Posterior cingulate gyrus (tissue), 11 donors: ENCODE measurements around the gene TMTC2.

Experiments
- DNase-seq, 10 donors: peaks; one replicate each; pipeline versions ENCODE4 v3.0.0 to v3.0.0-alpha.2; 2020 to 2021; ENCODE audit warnings: mixed read lengths in 3 of 10
- intact Hi-C: fragments of 100-400 bp; cut with DNase I; formaldehyde crosslinking; loops from one replicate; pipeline ENCODE4 v1.15.1; 2023

Gene TMTC2

GRCh38 chr12:82926630-82927029, 239.9 kb downstream of the TMTC2 start:
- DNase-seq = no peak
- intact Hi-C loops = no loop called here

DNA sequence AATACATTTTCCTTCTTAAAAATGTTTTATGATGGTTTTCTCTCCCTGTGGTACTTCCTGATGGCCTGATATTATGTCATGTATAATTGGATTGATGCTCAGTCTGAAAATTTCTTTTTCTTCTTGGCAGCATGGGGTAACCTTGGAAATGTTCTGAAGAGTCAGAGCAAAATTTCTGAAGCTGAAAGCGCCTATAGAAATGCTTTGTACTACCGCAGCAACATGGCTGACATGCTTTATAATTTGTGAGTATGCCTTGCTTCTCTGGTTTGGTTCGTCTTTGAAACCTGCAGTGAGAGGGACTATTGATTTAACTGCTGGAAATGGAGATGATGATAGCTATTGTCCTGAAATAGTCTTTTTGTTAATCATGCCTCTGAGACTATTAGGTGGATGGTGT, 243.6 kb downstream of the TMTC2 start:
- intact Hi-C loops = no loop called here
- no peak for DNase-seq

DNA sequence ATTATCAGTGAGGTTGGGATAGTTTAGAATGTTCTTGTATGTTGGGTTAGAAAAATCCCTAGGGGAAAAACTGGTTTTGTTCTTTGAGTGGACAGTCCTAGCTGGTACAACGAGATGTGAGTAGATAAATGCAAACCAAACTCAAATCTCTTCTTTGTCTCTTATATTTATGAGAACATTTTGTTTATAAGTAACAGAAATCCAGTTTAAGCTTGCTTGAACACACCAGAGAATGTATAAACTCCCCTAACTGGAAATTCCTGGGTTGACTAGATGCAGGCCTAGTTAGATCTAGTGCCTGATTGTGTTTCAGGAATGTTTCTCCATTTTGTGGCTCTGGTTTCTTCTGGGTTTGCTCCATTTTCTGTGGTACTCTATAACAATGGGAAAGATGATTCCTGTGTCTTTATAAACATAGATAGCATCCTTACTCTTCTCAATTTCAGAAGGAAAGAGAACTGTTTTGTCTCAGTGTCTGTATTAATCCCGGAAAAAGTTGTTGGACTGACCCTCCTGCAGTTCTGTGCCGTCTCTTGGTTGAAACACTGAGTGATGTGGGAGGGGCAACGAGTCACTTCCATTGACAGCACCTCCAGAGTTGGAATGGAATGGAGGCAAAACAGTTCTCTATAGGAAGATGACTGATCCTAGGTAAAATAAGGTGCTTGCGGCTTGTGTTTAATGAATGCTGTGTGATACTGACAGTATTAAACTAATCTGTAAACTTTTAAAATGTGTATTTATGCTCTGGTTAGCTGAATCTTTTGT, 244.8 kb downstream of the TMTC2 start:
- no peak for DNase-seq
- intact Hi-C loops = no loop called here

DNA sequence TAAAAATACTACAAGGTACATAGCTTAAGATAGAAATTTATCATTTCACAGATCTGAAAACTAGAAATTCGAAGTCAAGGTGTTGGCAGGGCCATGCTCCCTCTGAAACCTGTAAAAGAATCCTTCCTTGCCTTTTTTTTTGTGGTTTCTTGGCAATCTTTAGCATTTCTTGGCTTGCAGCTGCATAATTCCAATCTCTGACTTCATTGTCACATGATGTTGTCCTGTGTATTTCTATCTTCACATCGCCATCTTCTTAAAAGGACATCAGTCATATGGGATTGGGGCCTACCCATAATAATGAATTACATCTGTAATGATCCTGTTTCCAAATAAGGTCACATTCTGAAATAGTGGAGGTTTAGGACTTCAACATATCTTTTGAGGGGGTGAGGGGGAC, 250.4 kb downstream of the TMTC2 start:
- DNase-seq = no peak
- intact Hi-C loops = no loop called here

DNA sequence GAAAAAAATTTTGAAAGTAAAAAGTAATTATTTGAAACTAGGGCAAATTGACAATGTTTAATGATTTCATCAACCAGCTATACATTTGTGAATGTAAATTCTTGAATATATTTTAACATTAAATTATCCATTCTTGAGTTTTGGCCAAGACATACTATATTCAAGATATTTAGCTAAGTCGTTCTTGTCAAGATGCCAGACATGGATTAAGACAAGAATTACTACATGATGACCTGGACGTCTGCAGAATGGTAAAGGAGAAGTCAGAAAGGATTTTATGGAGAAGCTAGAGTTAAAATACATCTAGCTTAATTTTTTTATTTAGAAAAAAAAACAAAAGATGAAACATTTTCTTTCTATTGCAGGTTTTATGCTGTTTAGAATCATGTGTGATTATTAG, 255.8 kb downstream of the TMTC2 start:
- intact Hi-C loops = no loop called here
- no peak for DNase-seq

- intact Hi-C loops = no loop called here
- no peak for DNase-seq
Observed at GRCh38 chr12:82942991-82943401, 256.3 kb downstream of the TMTC2 start.

DNA sequence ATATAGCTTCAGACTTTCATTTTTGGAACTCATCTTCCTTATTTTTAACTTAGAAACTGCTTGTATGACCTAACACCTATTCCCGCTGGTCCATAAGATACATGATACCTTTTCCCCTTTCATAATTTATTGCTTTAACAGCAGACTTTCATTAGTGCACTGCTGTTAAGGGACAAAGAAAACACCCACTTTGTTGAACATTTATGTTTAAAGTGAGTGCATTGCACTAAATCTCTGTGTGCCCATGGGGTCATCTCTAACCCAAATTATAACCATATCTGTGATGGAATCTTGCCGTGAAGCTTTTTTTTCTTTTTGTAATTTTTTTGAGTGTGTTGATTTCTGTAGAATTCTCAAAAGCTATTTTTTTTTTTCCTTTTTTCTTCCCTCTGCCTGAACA, 261.8 kb downstream of the TMTC2 start:
- intact Hi-C loops = no loop called here
- no peak for DNase-seq

GRCh38 chr12:82950356-82950755, 263.6 kb downstream of the TMTC2 start:
- intact Hi-C loops = no loop called here
- no peak for DNase-seq

GRCh38 chr12:82952946-82953345, 266.2 kb downstream of the TMTC2 start:
- DNase-seq = no peak
- intact Hi-C loops = no loop called here

GRCh38 chr12:82953397-82953796, 266.7 kb downstream of the TMTC2 start:
- DNase-seq = no peak
- intact Hi-C loops = no loop called here

DNA sequence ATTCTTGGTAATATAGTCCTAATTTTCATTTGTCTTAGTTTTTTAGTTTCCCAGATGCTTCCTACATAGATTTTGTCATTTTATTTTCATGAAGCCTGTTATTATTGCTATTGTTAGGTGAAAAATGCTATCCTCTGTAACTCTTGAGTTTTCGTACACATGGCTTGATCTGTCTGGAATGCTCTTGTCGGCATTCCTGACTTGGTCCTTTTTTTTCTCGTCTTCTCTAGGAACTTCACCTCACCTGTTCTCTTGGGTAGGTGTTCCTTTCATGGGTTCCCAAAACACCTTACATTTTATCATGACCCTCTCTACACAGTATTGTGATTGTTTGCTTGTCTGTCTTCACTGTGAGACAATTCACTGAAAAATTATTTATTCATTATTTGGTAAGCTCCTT, 267.4 kb downstream of the TMTC2 start:
- intact Hi-C loops = no loop called here
- no peak for DNase-seq

DNA sequence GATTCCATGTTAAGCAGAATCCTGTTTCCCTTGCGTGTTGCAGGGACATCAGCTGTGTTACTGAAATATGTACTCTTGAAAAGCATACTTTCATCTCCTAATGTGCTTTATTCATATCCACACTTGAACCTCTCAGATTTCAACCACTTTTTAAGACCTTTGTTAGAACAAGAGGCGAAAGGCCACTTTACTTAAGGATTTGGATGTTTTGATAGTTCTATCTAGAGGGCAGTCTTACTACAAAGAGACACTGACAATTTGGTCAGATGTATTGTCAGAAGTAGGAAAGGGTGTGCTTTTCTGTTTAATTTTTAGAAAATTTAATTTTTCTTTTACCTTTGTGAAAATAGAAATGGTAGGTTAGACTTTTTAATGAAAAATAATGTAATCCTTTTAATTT, 267.9 kb downstream of the TMTC2 start:
- no peak for DNase-seq

GRCh38 chr12:82955043-82955442, 268.3 kb downstream of the TMTC2 start:
- DNase-seq = no peak
- intact Hi-C loops = no loop called here

More for the DNA sequence above, 267.9 kb downstream of the TMTC2 start:
- intact Hi-C loops = no loop called here

GRCh38 chr12:82958966-82959365, 272.3 kb downstream of the TMTC2 start:
- intact Hi-C loops = no loop called here

DNA sequence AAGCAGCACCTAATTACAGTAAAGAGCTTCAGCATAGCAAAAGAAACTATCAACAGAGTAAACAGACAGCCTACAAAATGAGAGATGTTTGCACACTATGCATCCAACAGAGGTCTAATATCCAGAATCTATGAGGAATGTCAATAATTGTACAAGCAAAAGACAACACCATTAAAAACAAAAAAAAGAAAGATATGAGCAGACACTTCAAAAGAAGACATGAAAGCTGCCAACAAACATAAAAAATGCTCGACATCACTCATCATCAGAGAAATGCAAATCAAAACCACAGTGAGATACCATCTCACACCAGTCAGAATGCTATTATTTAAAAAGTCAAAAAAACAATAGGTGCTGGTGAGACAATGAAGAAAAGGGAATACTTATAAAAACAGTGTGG, 273.1 kb downstream of the TMTC2 start:
- intact Hi-C loops = no loop called here
- DNase-seq = no peak

More at GRCh38 chr12:82958966-82959365, 272.3 kb downstream of the TMTC2 start:
- DNase-seq = no peak

DNA sequence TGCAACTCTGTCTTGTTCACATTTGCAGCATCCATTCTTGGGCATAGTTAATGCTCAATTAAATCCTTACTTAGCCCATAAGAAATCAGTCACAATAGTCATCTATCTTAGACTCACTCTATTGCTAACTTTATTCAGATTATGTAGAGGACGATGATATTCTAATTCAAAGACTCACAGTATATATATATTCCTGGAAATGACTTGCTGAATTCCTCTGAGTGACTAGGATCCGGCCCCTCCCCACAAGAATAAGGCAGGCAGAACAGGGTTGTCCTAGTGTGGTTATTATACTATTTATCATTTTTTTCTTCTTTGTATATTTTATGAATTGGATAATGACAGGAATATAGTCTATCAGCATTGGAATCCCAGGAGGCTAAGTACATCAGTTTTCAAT, 275.1 kb downstream of the TMTC2 start:
- intact Hi-C loops = no loop called here
- DNase-seq = no peak

GRCh38 chr12:82963956-82964355, 277.2 kb downstream of the TMTC2 start:
- DNase-seq = no peak
- intact Hi-C loops = no loop called here

GRCh38 chr12:82964446-82964845, 277.7 kb downstream of the TMTC2 start:
- no peak for DNase-seq
- intact Hi-C loops = no loop called here

- intact Hi-C loops = no loop called here
Observed at GRCh38 chr12:82966001-82966559, 279.4 kb downstream of the TMTC2 start.

GRCh38 chr12:82968631-82969367, 282.1 kb downstream of the TMTC2 start:
- intact Hi-C loops = no loop called here

More at GRCh38 chr12:82966001-82966559, 279.4 kb downstream of the TMTC2 start:
- DNase-seq = no peak

GRCh38 chr12:82970614-82971013, 283.9 kb downstream of the TMTC2 start:
- intact Hi-C loops = no loop called here
- no peak for DNase-seq

More at GRCh38 chr12:82968631-82969367, 282.1 kb downstream of the TMTC2 start:
- no peak for DNase-seq

DNA sequence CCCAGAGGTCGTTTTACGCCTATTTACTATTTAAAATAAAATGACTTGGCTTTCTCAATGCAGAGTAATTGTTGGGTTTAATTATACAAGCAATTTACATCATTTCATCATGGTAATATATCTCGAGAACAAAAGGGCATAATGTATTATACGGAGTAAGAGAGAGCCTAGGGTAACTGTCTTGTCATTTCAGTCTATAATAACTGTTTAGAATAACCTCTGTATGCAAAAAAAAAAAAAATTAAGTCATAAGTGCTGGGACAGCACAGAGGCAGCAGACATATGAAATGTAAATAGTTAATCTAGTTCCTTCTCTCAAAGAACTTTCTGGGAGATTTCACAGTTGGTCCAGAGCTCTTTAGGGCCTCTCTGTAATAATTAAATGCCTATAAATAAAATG, 284.9 kb downstream of the TMTC2 start:
- intact Hi-C loops = no loop called here

More for the DNA sequence above, 284.9 kb downstream of the TMTC2 start:
- DNase-seq = no peak
